T-helper 2 cell (primary cell): ENCODE measurements around the gene FBLN1.
"Not testable (repeated sequence)": the region's sequence is repeated elsewhere in the genome, so short reads cannot be mapped to it uniquely, and the experiment has no call there.

Source experiments
- DNase-seq, 5 experiments: peaks; one replicate each; pipeline versions ENCODE4 v3.0.0 to v3.0.0-alpha.2; 2012 to 2022

The FBLN1 gene

DNA sequence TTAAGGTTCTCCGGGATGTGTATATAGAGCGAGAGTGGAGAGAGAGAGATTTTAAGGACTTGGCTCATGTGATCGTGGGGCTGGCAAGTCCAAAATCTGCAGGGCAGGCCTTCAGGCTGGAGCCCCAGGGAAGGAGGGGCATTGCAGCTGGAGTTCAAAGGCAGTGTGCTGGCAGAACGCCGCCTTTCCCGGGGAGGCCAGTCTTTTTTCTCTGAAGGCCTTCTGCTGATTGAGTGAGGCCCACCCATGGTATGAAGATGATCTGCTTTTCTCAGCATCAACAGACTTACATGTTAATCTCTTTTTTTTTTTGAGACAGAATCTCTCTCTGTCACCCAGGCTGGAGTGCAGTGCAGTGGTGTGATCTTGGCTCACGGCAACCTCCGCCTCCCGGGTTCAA, 25.4 kb downstream of the FBLN1 start:
- no peak for DNase-seq

DNA sequence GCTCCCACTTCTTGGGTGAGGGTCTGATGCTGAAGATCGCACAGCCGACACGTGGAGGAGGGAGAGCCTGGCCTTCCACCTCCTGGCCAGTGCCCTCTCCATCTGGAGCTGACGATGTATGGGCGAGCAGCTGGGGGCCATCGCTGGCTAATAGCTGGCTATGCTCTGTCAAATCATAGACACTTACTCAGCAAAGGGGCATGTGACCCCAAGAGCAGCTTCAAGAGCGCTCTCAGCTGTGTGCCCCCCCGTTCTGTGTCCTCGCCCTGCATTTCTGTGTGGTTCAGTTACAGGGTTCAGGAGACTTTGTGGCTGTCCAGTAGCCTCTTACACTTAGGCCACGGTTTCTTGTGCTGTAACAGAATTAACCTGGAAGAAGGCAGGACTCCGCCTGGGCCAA, 26.4 kb downstream of the FBLN1 start:
- no peak for DNase-seq

DNA sequence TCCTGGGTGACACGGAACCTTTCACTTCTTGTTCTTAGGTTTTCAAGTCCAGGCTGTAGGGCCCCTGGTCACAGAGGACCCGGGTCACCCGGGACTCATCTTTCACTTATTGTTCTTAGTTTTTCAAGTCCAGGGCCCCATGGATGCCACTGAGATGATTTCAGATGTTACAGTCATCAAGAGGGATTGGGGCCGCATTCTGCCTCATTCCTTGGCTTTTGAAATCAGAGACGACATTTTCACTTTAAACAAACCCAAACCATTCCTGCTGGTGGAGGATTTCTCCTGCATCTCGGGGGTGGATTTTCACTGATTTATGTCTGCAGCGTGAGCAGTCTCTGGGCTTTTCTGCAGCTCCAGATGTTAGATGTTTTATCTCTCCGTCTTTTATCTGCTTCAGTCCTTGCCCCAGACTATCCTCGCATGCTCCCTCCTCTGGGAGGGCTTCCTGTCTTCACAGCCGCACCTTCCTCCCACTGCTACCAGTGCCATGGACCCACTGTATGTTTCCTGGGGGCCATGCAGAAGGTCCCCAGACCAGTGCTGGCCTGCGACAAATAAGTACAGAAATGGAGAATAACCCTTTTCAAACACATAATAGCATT, 27.4 kb downstream of the FBLN1 start:
- DNase-seq = no peak

DNA sequence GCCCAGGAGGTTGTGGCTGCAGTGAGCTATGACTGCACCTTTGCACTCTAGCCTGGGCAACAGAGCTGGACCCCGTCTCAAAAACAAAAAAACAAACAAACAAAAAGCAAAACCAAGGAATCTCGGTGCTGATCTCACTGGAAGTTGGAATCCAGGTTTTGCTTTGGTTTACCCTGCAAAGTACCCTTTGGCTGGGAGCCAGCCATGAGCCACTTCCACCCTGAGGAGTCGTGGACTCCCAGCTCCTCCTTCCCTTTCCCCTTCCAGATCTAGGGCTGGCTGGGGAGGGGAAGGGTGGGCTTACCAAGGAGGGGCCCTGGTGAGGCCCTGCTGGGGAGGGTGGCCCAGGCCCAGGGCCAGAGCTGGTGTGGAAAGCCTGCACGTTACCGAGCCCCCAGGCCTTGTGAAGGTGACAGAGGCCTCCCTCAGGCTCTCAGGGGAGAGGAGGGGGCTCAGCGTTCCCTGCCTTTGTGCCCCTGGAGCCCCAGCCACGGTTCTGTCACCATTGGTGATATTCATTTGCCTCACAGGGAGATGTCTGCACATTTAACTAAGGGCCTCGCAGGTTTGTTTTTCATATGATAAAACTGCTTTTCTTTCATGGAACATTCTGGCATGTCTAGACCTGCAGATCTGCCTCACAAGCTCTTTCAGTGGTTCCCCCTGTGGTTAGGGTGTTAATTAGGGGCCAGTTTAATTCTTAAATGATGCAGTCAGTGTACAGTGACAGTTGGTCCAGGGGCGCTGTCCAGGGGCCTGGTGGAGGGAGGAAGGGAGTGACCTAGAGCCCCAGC, 29.0 kb downstream of the FBLN1 start:
- DNase-seq = no peak

DNA sequence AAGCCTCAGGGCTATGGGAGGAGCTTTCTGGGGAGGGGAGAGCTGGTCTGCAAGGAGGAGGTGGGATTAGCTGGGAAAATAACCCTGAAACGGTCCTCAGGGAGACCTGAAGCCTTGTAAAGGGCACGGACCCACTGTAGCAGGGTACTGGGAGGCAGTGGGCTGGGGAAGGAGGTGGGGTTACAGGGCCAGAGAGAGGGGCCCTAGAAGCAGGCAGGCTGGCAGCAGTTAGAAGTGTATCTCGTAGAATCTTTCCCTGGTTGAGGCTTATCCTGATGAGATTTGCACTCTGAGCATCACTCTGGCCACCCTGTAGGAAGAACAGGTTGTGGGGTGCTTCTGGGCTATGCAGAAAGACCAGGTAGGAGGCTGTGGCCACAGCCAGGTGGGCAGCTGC, 29.6 kb downstream of the FBLN1 start:
- no peak for DNase-seq

DNA sequence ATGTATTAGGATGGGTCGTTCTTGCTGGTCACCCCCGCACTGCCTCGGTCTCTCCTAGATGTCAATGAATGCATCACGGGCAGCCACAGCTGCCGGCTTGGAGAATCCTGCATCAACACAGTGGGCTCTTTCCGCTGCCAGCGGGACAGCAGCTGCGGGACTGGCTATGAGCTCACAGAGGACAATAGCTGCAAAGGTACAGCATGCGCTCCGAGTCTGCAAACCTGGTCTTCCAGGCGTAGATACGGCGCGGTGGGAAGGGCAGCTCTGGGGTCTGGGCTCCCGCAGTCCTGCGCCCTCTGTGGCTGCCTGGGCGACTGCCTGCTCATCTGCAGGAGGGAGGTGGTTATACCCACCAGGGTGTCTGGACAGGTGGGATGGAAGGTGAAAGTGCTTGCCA, 31.0 kb downstream of the FBLN1 start:
- no peak for DNase-seq

DNA sequence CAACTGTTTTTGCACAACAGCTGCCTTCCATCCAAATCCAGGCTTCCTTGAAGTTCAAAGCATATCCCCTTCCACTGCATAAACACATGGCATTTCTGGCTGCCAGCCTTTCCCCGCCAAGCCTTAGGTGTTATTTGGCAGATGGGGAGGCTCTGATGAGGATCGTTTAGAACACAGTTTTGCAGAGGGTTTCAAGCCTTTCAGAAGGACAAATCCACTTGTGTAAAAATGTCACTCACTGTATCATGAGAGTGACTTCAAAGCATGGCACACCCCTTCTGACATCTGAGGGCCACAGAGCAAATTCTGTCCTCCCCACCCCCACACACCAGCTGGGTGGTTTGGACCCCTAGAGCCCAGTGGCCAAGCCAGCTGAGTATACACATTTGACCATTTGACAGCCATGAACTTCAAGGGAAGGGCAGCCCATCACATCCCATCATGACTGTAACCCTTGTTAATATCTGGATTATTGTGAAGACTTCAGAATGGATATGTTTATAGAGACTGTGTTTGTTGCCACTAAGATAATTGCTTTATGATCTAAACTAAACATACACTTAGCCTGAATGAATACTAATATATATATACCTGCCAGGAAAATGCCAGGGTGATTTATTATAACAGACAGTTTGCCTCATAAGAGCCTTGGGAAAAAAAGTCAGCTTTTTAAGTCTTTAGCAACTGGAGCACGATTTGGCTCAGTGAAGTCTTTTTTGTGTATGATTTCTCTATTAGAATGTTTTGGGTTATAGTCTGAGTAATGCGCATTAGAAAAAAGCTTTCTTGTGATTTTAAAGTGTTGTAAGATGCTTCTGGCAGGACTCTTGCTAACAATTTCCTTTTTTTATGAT, 31.9 kb downstream of the FBLN1 start:
- DNase-seq = no peak

DNA sequence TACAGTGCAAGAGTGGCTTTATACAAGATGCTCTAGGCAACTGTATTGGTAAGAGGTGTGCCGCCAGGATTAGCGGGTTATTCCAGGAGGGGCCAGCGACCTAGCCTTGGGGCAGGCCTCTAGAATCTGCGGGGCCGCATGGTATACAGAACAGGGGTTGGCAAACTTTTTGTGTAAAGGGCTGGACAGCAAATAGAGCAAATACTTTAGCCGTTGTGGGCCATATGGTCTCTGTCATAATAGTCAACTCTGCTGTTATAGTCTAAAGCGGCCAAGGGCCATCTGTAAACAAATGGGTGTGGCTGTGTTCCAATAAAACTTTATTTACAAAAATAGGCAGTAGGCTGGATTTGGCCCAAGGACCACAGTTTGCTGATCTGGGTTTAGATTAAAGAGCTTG, 32.6 kb downstream of the FBLN1 start:
- no peak for DNase-seq

DNA sequence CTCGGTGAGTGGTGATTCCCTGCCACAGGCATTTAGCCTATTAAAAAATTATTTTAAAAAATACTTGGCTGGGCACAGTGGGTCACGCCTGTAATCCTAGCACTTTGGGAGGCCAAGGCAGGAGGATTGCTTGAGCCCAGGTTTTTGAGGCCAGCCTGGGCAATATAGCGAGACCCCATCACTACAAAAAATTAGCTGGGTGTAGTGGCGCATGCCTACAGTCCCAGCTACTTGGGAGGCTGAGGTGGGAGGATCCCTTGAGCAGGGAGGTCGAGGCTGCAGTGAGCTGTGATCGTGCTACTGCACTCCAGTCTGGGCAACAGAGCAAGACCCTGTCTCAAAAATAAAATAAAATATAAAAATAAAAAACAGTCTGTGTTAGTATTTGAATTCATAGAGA, 33.2 kb downstream of the FBLN1 start:
- not testable (repeated sequence) for DNase-seq

DNA sequence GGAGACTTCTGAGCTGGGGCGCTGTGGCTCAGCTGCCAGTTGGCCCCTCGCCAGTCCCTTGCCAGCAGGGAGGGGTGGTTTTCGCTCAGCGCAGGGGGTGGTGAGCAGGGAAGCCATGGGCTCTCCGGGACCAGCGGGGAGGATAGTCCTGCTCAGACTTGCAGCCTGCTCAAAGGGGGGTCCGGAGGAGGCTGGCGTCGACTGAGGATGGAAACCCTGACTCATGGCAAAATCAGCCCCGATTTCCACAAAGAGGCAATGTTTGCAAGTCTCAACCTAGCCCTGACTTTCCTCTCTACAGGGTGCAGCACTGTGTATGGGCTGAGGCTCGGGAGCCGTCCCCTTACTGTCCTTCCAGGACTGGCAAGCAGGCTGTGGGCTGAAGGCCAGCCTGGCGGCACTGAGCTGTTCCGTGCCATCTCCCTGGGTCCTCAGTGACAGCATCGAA, 35.1 kb downstream of the FBLN1 start:
- no peak for DNase-seq

DNA sequence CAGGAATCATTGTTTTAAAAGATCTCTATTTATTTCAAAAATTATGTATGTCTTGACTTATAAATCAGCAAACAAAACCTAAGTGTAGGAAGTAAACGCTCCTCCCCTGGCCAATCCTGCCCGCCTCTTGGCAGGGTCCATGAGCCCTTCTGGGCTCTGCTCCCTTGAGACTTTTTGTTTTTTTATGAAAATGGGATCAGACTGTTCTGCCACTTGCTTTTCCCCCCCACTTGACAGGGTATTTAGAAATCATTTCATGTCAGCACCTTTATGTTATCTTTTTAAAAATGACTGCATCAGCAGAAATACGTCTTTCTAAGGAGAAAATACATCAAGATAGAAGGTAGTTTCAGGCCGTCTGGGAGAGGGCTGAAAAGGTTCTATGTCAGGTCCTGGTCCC, 35.6 kb downstream of the FBLN1 start:
- DNase-seq = no peak

DNA sequence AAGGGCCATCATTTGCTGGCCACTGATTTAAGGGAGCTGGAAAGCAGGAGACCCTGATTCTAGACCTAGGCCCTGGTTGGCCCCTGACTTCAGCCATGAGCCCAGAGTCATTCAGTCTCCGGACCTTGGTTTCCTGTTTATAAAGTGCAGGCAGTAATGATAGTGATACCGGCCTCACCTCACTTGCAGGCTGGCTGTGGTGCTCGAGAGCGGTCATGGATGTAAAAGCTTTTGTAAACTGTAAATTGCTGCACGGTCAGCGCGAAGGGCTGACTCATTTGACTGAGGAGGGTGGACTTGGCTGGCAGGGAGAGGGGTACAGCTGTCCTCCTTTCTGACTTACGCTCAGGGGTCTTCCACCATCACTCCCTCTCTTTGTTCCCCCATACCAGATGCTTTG, 37.4 kb downstream of the FBLN1 start:
- no peak for DNase-seq

DNA sequence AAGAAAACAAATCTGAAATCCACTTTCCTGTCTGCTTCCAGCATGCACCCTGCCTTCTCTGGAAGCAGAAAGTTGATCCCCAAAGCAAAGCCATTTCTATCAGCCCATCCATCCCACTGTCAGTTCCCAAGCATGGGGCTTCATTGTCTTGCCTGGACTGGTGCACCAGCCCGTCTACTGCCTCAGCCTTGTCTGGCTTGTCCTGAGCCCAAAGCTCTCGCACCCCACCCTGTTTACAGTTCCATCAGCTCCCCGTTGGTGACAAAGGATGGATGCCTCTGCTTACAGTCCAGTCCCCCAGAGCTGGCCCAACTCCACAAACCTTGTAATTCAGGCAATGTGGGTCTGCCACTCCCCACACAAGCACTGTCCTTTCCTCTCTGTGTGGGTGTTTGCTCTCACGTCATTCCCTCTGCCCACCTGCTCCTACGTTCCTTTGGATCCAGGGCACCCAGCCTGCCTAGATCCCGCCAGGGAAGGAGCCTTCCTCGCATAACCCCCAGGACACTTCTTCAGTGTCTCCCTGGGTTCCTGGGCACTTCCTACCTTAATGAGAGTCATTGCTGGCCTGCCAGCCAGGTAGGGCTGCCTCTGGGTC, 38.8 kb downstream of the FBLN1 start:
- DNase-seq = no peak

DNA sequence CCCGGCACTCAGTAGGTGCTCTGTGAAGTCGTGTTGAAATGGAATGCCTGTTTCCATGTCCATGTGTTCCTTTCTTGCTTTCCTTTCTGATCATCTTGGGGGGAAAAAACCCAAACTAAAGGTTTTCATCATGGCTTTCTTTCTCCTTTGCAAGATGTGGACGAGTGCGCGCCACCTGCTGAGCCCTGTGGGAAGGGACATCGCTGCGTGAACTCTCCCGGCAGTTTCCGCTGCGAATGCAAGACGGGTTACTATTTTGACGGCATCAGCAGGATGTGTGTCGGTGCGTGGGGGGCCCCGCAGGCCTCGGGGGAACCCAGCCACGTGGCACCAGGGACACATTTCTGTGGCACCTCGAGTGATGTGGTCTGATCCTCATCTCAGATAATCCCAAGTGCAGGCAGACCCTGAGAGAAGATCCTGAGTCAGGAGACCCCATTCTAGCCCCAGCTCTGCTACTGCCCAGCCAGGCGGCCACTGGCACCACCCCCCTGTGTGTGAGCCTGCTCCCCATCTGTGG, 39.4 kb downstream of the FBLN1 start:
- no peak for DNase-seq

DNA sequence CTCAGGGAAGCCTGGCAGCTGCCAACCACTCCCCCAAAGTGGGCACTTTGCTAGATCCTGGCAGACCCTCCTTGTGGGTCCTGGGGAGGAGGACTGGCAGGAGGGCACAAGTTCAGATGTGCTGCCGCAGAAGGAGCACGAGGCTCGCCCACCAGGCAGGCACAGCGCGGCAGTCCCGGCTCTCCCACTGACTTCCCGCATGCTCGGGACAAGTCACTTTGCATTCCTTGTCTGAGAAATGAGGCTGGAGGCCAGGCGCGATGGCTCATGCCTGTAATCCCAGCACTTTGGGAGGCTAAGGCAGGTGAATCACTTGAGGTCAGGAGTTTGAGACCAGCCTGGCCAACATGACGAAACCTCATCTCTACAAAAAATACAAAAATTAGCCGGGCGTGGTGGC, 40.1 kb downstream of the FBLN1 start:
- not testable (repeated sequence) for DNase-seq

DNA sequence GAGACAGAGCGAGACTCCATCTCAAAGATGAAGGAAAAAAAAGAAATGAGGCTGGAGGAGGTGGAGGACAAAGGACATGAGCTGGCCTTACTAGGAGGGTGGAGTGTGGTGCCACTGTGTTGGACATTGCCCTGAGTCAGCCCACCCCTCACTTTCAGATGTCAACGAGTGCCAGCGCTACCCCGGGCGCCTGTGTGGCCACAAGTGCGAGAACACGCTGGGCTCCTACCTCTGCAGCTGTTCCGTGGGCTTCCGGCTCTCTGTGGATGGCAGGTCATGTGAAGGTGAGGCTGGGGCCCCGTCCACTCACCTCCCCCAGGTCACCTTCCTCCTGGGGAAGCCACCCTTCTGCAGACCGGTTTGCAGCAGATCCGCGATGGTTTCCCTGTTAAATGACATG, 40.6 kb downstream of the FBLN1 start:
- DNase-seq = no peak

DNA sequence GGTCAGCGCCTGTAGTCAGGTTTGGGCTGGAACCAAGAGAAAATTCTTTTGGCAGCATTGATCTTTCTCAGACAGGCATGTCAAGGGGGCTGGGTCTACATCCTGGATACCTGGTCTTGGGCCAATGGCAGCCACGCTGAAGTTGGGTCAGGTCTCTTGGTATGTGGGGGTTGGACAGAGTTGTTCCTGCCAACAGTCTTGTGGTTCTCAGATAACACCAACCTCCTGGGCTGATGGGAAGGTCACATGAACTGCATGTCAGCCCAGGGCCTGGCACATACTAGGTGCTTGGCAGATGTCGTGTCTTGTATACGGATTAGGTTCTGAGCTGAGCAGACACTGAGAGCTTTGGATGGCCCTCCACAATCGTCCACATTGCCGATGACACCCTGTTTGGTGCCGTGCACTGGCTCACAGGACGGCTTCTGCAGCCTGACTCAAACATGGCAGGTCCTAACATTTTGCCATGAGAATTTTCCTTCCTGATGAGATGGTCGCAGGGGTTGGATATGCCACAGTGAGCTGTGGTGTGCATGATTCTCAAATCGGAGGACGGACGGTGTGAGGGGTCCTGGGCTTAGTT, 42.0 kb downstream of the FBLN1 start:
- no peak for DNase-seq

DNA sequence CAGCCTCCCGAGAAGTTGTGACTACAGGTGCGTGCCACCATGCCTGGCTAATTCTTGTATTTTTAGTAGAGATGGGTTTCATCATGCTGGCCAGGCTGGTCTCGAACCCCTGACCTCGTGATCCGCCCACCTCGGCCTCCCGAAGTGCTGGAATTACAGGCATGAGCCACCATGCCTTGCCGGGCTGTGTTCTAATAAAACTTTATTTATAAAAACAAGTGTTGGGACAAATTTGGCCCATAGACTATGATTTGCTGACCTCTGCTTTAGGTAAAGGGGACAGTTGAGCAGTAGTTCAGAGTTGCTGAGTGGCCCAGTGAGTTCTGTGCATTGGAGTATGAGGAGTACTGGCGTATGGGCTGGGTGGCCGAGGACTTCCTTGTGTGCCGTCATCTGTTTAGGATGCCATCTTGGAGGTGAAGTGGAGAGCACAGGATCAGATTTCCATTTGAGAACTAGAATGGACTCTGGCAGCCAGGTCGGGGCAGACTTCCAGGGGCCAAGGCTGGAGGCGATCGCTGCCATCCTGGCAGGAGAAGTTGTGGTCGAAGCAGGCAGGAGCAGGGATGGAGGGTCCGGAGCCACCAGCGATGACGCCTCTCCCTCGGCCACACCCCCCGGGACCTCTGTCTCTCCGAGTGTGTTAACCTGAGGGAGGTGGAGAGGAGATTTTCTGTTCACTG, 43.8 kb downstream of the FBLN1 start:
- no peak for DNase-seq

DNA sequence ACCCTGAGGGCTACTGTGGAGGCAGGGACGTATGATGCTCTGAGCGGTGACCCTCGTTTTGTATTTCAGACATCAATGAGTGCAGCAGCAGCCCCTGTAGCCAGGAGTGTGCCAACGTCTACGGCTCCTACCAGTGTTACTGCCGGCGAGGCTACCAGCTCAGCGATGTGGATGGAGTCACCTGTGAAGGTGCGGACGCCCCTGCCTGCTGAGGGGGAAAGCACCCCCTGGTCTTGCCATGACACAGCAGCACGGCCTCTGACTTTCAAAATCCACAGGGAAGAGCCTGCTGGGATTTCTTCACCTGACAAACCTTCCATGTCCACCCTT, 44.3 kb downstream of the FBLN1 start:
- no peak for DNase-seq

DNA sequence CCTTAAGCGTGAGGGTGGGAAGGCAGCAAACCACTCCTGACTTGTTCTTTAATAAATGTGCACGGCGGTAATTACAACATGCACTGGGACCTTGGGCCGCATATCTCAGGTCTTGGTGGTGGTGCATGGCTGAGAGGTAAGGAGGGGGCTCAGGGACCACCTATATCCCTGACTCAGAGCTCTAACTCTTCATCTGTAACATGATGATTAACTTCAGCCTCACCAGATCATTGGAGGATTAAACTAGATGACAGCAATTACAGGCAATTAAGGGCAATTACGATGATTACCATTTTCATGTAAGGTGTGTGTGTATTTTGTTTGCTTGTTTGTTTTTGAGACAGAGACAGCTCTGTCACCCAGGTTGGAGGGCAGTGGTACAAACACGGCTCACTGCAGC, 45.0 kb downstream of the FBLN1 start:
- no peak for DNase-seq

DNA sequence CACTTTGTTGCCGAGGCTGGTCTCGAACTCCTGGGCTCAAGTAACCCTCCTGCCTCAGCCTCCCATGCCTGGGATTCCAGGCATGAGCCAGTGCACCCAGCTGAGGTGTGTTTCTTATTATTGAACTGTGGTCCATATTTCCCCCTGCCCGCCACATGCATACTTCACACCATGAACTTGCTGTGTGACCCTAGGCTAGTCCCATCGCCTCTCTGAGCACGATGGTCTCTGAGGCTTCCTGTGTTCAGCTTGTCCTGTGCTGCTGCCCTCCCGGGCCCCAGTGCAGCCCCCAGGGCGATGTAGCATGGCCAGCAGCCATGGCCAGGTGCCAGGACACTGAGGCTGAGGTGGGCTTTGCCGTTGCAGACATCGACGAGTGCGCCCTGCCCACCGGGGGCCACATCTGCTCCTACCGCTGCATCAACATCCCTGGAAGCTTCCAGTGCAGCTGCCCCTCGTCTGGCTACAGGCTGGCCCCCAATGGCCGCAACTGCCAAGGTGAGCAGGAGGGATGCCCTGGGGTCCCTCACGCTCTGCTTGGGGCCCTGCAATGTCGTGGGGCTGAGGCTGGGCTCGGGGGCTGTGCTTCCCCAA, 45.7 kb downstream of the FBLN1 start:
- DNase-seq = no peak
